CD4-positive, alpha-beta memory T cell (primary cell): ENCODE results near the gene C1GALT1. TPM values are rescaled to one million over a fixed set of nuclear protein-coding genes. Genes with fewer than 3 reads are reported as not detected.
"Not testable (repeated sequence)": the region's sequence is repeated elsewhere in the genome, so short reads cannot be mapped to it uniquely, and the experiment has no call there.

ENCODE experiments used
- CTCF ChIA-PET: fragments of 350-600 bp; sonication (Branson Sonifier 250); formaldehyde crosslinking; loops from one replicate; lab custom pipeline; 2021; ENCODE audit warnings: inconsistent platforms; ENCODE audit not compliant: partially characterized antibody; lab: Charles Lee
- POLR2A ChIA-PET: fragments of 350-600 bp; sonication (Branson Sonifier 250); formaldehyde crosslinking; loops from one replicate; lab custom pipeline; 2021; ENCODE audit not compliant: partially characterized antibody; lab: Charles Lee
- DNase-seq, 5 donors: peaks; one replicate each; pipeline versions ENCODE4 v3.0.0 to v3.0.0-alpha.2; 2020 to 2022; ENCODE audit warnings: mixed read lengths in 1 of 5
- H3K27ac ChIP-seq: one replicate; pipeline ENCODE4 v1.7.0; 2013; ENCODE audit warnings: low read depth, low read length
- H3K27me3 ChIP-seq: 2 replicates; pipeline ENCODE4 v1.7.0; 2013; ENCODE audit warnings: mild to moderate bottlenecking, low read length, moderate library complexity; ENCODE audit not compliant: insufficient read depth
- H3K36me3 ChIP-seq: 2 replicates; pipeline ENCODE4 v1.7.0; 2013; ENCODE audit warnings: mild to moderate bottlenecking, low read length, moderate library complexity; ENCODE audit not compliant: insufficient read depth
- H3K4me1 ChIP-seq: 2 replicates; pipeline ENCODE4 v1.7.0; 2013; ENCODE audit warnings: mild to moderate bottlenecking, low read length, moderate library complexity; ENCODE audit not compliant: insufficient read depth
- H3K4me3 ChIP-seq, 2 donors: one replicate each; pipeline ENCODE4 v1.7.0; 2013; ENCODE audit warnings: low read length in 2 of 2, mild to moderate bottlenecking in 1 of 2
- H3K9me3 ChIP-seq, 2 donors: one replicate each; pipeline ENCODE4 v1.7.0; 2013; ENCODE audit warnings: low read length in 2 of 2, control low read depth in 1 of 2; ENCODE audit not compliant: control insufficient read depth in 1 of 2
- H3K27ac Mint-ChIP-seq, 7 donors: one replicate each; pipeline ENCODE4 v1.8.0; 2020 to 2021; ENCODE audit warnings: mixed read lengths in 7 of 7, mild to moderate bottlenecking in 6 of 7, inconsistent platforms in 3 of 7, moderate library complexity in 3 of 7
- H3K27me3 Mint-ChIP-seq, 2 donors: one replicate each; pipeline ENCODE4 v1.8.0; 2020 to 2021; ENCODE audit warnings: mixed read lengths in 2 of 2
- H3K36me3 Mint-ChIP-seq, 2 donors: one replicate each; pipeline ENCODE4 v1.8.0; 2020 to 2021; ENCODE audit warnings: mixed read lengths in 2 of 2, inconsistent platforms in 1 of 2, mild to moderate bottlenecking in 1 of 2
- H3K4me1 Mint-ChIP-seq, 4 donors: one replicate each; pipeline ENCODE4 v1.8.0; 2020 to 2021; ENCODE audit warnings: mixed read lengths in 4 of 4, mild to moderate bottlenecking in 1 of 4
- H3K4me3 Mint-ChIP-seq, 8 donors: one replicate each; pipeline ENCODE4 v1.8.0; 2020 to 2021; ENCODE audit warnings: mixed read lengths in 8 of 8, mild to moderate bottlenecking in 7 of 8, moderate library complexity in 6 of 8, inconsistent platforms in 3 of 8
- H3K9me3 Mint-ChIP-seq, 8 donors: one replicate each; pipeline ENCODE4 v1.8.0; 2020 to 2021; ENCODE audit warnings: mixed read lengths in 8 of 8, mild to moderate bottlenecking in 5 of 8, inconsistent platforms in 3 of 8, moderate library complexity in 1 of 8
- intact Hi-C: fragments of 100-400 bp; cut with micrococcal nuclease; formaldehyde crosslinking; loops from one replicate; pipeline ENCODE4 v1.15.1; 2023
- polyA plus RNA-seq, 2 donors: library from polyadenylated mRNA; unstranded; fragments of 300-500 nt; fragmentation: Illumina TruSeq; gene quantifications; one replicate each; pipeline ENCODE4 v1.2.3, GENCODE V29; 2021
- total RNA-seq, 2 experiments: library from RNA; stranded (reverse); gene quantifications; one replicate each; pipeline ENCODE4 v1.2.3, GENCODE V29; 2021

The C1GALT1 gene
- total and polyA plus RNA-seq, 4 experiments from 2014 or later = 54.6 to 68.5 (median 58.6) TPM

DNA sequence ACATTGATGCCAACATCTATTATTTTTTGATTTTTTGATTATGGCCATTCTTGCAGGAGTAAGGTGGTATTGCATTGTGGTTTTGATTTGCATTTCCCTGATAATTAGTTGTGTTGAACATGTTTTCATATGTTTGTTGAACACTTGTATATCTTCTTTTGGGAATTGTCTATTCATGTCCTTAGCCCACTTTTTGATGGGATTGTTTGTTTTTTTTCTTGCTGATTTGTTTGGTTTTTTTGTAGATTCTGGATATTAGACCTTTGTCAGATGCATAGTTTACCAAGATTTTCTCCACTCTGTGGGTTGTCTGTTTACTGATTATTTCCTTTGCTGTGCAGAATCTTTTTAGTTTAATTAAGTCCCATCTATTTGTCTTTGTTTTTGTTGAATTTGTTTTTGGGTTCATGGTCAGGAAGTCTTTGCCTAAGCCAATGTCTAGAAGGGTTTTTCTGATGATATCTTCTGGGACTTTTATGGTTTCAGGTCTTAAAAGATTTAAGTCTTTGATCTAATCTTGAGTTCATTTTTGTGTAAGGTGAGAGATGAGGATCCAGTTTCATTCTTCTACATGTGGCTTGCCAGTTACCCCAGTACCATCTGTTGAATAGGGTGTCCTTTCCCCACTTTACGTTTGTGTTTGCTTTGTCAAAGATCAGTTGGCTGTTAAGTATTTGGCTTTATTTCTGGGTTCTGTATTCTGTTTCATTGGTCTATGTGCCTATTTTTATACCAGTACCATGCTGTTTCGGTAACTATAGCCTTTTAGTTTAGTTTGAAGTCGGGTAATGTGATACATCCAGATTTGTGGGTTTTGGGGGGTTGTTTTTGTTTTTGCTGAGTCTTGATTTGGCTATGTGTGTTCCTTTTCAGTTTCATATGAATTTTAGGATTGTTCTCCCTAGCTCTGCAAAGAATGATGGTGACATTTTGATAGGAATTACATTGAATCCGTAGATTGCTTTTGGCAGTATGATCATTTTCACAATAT, 10.7 kb downstream of the C1GALT1 start:
- POLR2A ChIA-PET = interaction anchor here (1.6 to 3.1 kb wide), 2 partner anchors 11 kb away, joined by 5 to 14 read pairs; partner anchors contain the start of gene C1GALT1
- not testable (repeated sequence) for H3K9me3 ChIP-seq

DNA sequence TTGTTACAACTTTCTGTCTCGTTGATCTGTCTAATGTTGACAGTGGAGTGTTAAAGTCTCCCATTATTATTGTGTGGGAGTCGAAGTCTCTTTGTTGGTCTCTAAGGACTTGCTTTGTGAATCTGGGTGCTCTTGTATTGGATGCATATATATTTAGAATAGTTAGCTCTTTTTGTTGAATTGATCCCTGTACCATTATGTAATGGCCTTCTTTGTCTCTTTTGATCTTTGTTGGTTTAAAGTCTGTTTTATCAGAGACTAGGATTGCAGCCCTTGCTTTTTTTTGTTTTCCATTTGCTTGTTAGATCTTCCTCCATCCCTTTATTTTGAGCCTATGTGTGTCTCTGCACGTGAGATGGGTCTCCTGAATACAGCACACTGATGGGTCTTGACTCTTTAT, 17.2 kb downstream of the C1GALT1 start:
- CTCF ChIA-PET, H3K36me3 ChIP-seq, H3K27ac ChIP-seq, POLR2A ChIA-PET, H3K4me3 ChIP-seq, H3K27me3 ChIP-seq, H3K36me3 Mint-ChIP-seq, DNase-seq, H3K9me3 ChIP-seq, H3K27me3 Mint-ChIP-seq, intact Hi-C loops: not testable (repeated sequence)
- Mint-ChIP-seq H3K27ac (peak overlapping the region in 3 of 7 donors; percentile 12 to 25 (median 19)), H3K4me1 (peaks cover 65 to 93% (median 82%) of the 10 kb centered on the region in 4 donors), H3K9me3 (peaks cover 0 to 13% (median 6%) of the 10 kb centered on the region in 8 donors), H3K4me3 (peak overlapping the region in 4 of 8 donors; percentile 3 to 65 (median 22))
- H3K4me1 ChIP-seq = peaks cover 51% of the 10 kb centered on the region

More for the DNA sequence above, 10.7 kb downstream of the C1GALT1 start:
- CTCF ChIA-PET = interaction anchor here (1.0 kb wide), 1 partner anchor 11 kb away, joined by 3 read pairs; the partner anchor contains the start of gene C1GALT1
- Mint-ChIP-seq H3K4me3 (peak overlapping the region; percentile 21 to 81 (median 77)), H3K27ac (peak overlapping the region; percentile 67 to 93 (median 83)), H3K4me1 (peaks cover 51 to 71% (median 62%) of the 10 kb centered on the region in 4 donors), H3K36me3 (peaks cover 6 to 13% of the 10 kb centered on the region in 2 donors)
- peak in 4 of 5 donors; percentile 37 to 59 (median 43) for DNase-seq
- H3K27me3 Mint-ChIP-seq, H3K27me3 ChIP-seq, H3K36me3 ChIP-seq, H3K9me3 Mint-ChIP-seq, H3K27ac ChIP-seq: not testable (repeated sequence)
- H3K4me3 ChIP-seq = peak overlapping the region in 1 of 2 donors; percentile 5
- H3K4me1 ChIP-seq = peaks cover 58% of the 10 kb centered on the region
- intact Hi-C loops = loop anchor here (1.0 kb wide), 2 partner anchors 8 to 11 kb away; partner anchors contain the start of gene C1GALT1

DNA sequence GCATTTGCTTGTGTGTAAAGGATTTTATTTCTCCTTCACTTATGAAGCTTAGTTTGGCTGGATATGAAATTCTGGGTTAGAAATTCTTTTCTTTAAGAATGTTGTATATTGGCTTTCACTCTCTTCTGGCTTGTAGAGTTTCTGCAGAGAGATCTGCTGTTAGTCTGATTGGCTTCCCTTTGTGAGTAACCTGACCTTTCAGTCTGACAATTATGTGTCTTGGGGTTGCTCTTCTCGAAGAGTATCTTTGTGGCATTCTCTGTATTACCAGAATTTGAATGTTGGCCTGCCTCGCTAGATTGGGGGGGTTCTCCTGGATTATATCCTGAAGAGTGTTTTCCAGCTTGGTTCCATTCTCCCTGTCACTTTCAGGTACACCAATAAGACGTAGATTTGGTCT, 17.9 kb downstream of the C1GALT1 start:
- not testable (repeated sequence) for H3K36me3 ChIP-seq, DNase-seq, H3K9me3 ChIP-seq, H3K27ac ChIP-seq, H3K36me3 Mint-ChIP-seq, H3K27me3 Mint-ChIP-seq, H3K27me3 ChIP-seq, H3K4me3 ChIP-seq
- Mint-ChIP-seq H3K4me1 (peaks cover 63 to 93% (median 81%) of the 10 kb centered on the region in 4 donors), H3K9me3 (peaks cover 0 to 13% (median 6%) of the 10 kb centered on the region in 8 donors), H3K27ac (peak overlapping the region in 4 of 7 donors; percentile 2 to 66 (median 34)), H3K4me3 (peak overlapping the region in 3 of 8 donors; percentile 1 to 22 (median 12))
- POLR2A ChIA-PET = interaction anchor here (2.1 to 2.7 kb wide), 2 partner anchors 18 to 43 kb away, joined by 7 to 32 read pairs; partner anchors contain the start of gene C1GALT1
- intact Hi-C loops = loop anchor here (2.0 kb wide), 1 partner anchor 13 kb away; no protein-coding TSS in a partner anchor
- H3K4me1 ChIP-seq = peaks cover 50% of the 10 kb centered on the region
- CTCF ChIA-PET = interaction anchor here (2.0 kb wide), 1 partner anchor 97 kb away, joined by 6 read pairs; no protein-coding TSS in a partner anchor

DNA sequence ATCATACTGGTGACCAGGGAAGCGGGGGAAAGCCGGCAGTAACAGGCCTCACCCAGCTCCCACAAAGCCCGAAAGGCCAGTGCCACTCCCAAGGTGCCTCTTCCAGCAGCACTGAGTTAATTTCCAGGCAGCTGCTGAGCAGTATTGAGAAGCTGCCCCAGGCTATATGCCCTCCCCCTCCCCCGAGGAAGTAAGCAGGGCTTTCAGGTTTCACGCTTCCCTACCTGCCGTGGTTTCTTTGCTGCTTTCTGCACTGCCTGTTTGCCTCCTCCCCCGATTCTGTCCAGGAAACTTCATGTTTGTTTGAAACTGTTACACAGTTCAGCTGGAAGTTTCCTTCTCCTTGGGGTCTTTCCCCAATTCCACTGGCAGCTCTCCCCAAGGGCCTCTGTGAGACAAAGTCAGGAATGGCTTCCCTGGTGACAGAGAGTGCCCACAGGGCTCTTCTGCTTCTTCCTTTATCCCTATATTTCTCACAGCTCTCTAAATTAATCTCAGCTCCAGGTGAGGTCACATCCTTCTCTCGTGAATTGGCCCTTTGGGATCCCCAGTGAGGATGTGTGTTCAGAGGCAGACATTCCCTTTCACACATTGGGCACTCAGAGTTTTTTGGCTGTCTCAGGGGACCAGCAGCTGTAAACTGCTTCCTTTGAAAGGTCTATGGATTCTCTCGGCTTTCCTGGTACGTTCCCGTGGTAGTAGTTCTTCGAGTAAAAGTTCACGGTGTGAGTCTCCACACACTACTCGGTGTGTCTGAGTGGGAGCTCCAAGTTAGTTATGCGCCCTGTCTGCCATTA, 19.4 kb downstream of the C1GALT1 start:
- Mint-ChIP-seq H3K27ac (peak overlapping the region; percentile 65 to 93 (median 90)), H3K36me3 (peaks cover 6 to 8% of the 10 kb centered on the region in 2 donors), H3K9me3 (peaks cover 0 to 14% (median 6%) of the 10 kb centered on the region in 8 donors), H3K4me3 (peak overlapping the region; percentile 38 to 87 (median 76)), H3K4me1 (peaks cover 63 to 90% (median 79%) of the 10 kb centered on the region in 4 donors), H3K27me3 (no peaks in the 10 kb centered on the region)
- CTCF ChIA-PET = interaction anchor here (1.0 to 2.0 kb wide), 4 partner anchors 14 to 98 kb away, joined by 3 to 6 read pairs (median 4); partner anchors contain the start of gene C1GALT1
- POLR2A ChIA-PET = interaction anchor here (1.2 to 2.7 kb wide), 3 partner anchors 14 to 45 kb away, joined by 4 to 32 read pairs (median 7); partner anchors contain the start of gene C1GALT1
- Histone ChIP-seq H3K4me3 (no peak overlapping the region), H3K9me3 (no peaks in the 10 kb centered on the region), H3K4me1 (peaks cover 44% of the 10 kb centered on the region), H3K27ac (peak overlapping the region; percentile 41), H3K36me3 (no peaks in the 10 kb centered on the region), H3K27me3 (no peaks in the 10 kb centered on the region)
- DNase-seq = peak; percentile 47 to 59 (median 56)
- intact Hi-C loops = loop anchor here (1.0 to 2.0 kb wide), 2 partner anchors 8 to 15 kb away; no protein-coding TSS in a partner anchor

DNA sequence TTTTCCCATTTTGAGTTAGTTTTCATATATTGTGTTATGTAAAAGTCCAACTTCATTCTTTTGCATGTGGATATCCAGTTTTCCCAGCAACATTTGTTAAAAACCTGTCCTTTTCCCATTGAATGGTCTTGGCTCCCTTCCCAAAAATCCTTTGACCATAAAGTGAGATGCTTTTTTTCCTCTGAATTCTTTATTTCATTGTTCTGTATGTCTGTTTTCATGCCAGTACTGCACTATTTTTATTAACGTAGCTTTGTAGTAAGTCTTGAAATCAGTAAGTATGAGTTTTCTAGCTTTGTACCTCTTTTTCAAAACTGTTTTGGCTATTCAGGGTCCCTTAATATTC, 20.0 kb downstream of the C1GALT1 start:
- peaks cover 11 to 12% of the 10 kb centered on the region in 2 donors for H3K36me3 Mint-ChIP-seq
- H3K27ac Mint-ChIP-seq = peak overlapping the region; percentile 65 to 93 (median 90)
- H3K4me1 Mint-ChIP-seq = peaks cover 67 to 93% (median 80%) of the 10 kb centered on the region in 4 donors
- no peak for DNase-seq
- CTCF ChIA-PET = interaction anchor here (1.2 to 2.0 kb wide), 3 partner anchors 15 to 99 kb away, joined by 3 to 6 read pairs (median 6); no protein-coding TSS in a partner anchor
- H3K9me3 Mint-ChIP-seq = peaks cover 0 to 18% (median 8%) of the 10 kb centered on the region in 8 donors
- POLR2A ChIA-PET = interaction anchor here (1.2 to 2.7 kb wide), 3 partner anchors 14 to 45 kb away, joined by 4 to 32 read pairs (median 7); partner anchors contain the start of gene C1GALT1
- H3K27ac ChIP-seq = no peak overlapping the region
- no peaks in the 10 kb centered on the region for H3K36me3 ChIP-seq
- intact Hi-C loops = no loop called here
- H3K27me3 Mint-ChIP-seq = no peaks in the 10 kb centered on the region
- no peak overlapping the region for H3K4me3 ChIP-seq
- H3K27me3 ChIP-seq = no peaks in the 10 kb centered on the region
- no peaks in the 10 kb centered on the region for H3K9me3 ChIP-seq
- peaks cover 47% of the 10 kb centered on the region for H3K4me1 ChIP-seq
- peak overlapping the region; percentile 38 to 87 (median 76) for H3K4me3 Mint-ChIP-seq

DNA sequence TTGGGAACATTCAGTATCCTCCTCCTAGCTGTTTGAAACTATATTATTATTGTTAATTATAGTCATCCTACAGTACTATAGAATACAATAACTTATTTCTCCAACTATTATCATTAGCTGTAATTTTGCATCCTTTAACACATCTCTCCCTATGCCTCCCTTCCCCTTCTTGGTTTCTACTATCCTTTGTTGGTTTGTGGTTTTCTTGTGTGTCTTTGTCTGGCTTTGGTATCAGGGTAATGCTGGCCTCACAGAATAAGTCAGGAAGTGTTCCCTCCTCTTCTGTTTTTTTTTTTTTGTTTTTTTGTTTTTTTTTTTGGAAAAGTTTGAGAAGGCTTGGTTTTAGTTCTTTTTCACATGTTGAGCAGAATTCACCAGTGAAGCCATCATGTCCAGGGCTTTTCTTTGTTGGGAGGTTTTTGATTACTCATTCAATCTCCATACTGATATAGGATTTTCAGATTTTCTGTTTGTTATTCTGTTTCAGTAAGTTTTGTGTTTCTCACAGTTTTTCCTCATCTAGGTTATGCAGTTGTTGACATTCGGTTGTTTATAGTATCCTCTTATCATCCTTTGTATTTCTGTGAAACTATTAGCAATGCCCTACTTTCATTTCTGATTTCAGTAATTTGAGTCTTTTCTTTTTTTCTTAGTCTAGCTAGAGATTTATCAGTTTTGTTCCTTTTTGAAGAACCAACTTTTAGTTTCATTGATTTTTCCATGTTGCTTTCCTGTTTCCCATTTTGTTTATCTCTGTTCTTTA, 21.6 kb downstream of the C1GALT1 start:
- POLR2A ChIA-PET = no interaction called here
- H3K36me3 Mint-ChIP-seq = peaks cover 8 to 14% of the 10 kb centered on the region in 2 donors
- H3K4me1 Mint-ChIP-seq = peaks cover 66 to 87% (median 75%) of the 10 kb centered on the region in 4 donors
- H3K36me3 ChIP-seq = no peaks in the 10 kb centered on the region
- CTCF ChIA-PET = interaction anchor here (1.4 kb wide), 1 partner anchor 22 kb away, joined by 3 read pairs; no protein-coding TSS in a partner anchor
- no peaks in the 10 kb centered on the region for H3K9me3 ChIP-seq
- intact Hi-C loops = no loop called here
- H3K27me3 ChIP-seq = no peaks in the 10 kb centered on the region
- H3K4me1 ChIP-seq = peaks cover 63% of the 10 kb centered on the region
- H3K27ac Mint-ChIP-seq = peak overlapping the region; percentile 43 to 90 (median 73)
- peaks cover 0 to 16% (median 6%) of the 10 kb centered on the region in 8 donors for H3K9me3 Mint-ChIP-seq
- no peak overlapping the region for H3K4me3 ChIP-seq
- peak overlapping the region in 7 of 8 donors; percentile 30 to 82 (median 63) for H3K4me3 Mint-ChIP-seq
- no peaks in the 10 kb centered on the region for H3K27me3 Mint-ChIP-seq
- H3K27ac ChIP-seq = no peak overlapping the region
- DNase-seq = peak in 1 of 5 donors; percentile 12
